Activated CD8-positive, alpha-beta memory T cell treated with anti-CD3 and anti-CD28 coated beads for 4 hours (primary cell): ENCODE data around the gene PDLIM5.
"Not testable (repeated sequence)": the region's sequence is repeated elsewhere in the genome, so short reads cannot be mapped to it uniquely, and the experiment has no call there.

Source experiments
- DNase-seq, 2 donors: peaks; one replicate each; pipeline ENCODE4 v3.0.0-alpha.2; 2020; ENCODE audit warnings: low read depth in 2 of 2

Gene PDLIM5

GRCh38 chr4:94595880-94596483 is 144.2 kb downstream of the PDLIM5 start:
- DNase-seq, result no peak

- no peak for DNase-seq
These were observed 147.0 kb downstream of the PDLIM5 start for GRCh38 chr4:94598758-94599157.

- DNase-seq, result no peak
These were observed 151.5 kb downstream of the PDLIM5 start for GRCh38 chr4:94603170-94603747.

- no peak for DNase-seq
These were observed 153.6 kb downstream of the PDLIM5 start for GRCh38 chr4:94605241-94605805.

- DNase-seq, result no peak
These were observed 158.4 kb downstream of the PDLIM5 start for GRCh38 chr4:94610145-94610544.

- DNase-seq, result no peak
These were observed 161.5 kb downstream of the PDLIM5 start for GRCh38 chr4:94613248-94613647.

- no peak for DNase-seq
These were observed 163.7 kb downstream of the PDLIM5 start for GRCh38 chr4:94615451-94615850.

GRCh38 chr4:94621491-94622080 is 169.8 kb downstream of the PDLIM5 start:
- DNase-seq, result no peak

- DNase-seq, result no peak
These were observed 171.6 kb downstream of the PDLIM5 start for GRCh38 chr4:94623126-94623911.

GRCh38 chr4:94626942-94627341 is 175.2 kb downstream of the PDLIM5 start:
- DNase-seq, result no peak

GRCh38 chr4:94629058-94629457 is 177.3 kb downstream of the PDLIM5 start:
- DNase-seq, result not testable (repeated sequence)

GRCh38 chr4:94629837-94630236 is 178.1 kb downstream of the PDLIM5 start:
- DNase-seq, result no peak

- no peak for DNase-seq
These were observed 182.5 kb downstream of the PDLIM5 start for GRCh38 chr4:94634271-94634670.

- DNase-seq, result no peak
These were observed 183.4 kb downstream of the PDLIM5 start for GRCh38 chr4:94635177-94635576.

GRCh38 chr4:94636004-94636403 is 184.3 kb downstream of the PDLIM5 start:
- DNase-seq, result no peak

- no peak for DNase-seq
These were observed 187.6 kb downstream of the PDLIM5 start for GRCh38 chr4:94639298-94639697.

GRCh38 chr4:94640151-94640550 is 188.4 kb downstream of the PDLIM5 start:
- no peak for DNase-seq

GRCh38 chr4:94641702-94642560 is 190.2 kb downstream of the PDLIM5 start:
- DNase-seq, result no peak

- no peak for DNase-seq
These were observed 190.8 kb downstream of the PDLIM5 start for GRCh38 chr4:94642561-94642866.

GRCh38 chr4:94648699-94649098 is 197.0 kb downstream of the PDLIM5 start:
- DNase-seq, result no peak

- no peak for DNase-seq
These were observed 197.8 kb downstream of the PDLIM5 start for GRCh38 chr4:94649381-94650133.
